Ectodermal cell (in vitro differentiated cells): ENCODE results near the gene SCMH1.

Experiments used
- H3K27ac ChIP-seq: 2 replicates; pipeline ENCODE4 v1.7.0; 2013; ENCODE audit warnings: mild to moderate bottlenecking, low read depth, low read length; ENCODE audit not compliant: insufficient read depth, poor library complexity, severe bottlenecking
- H3K27me3 ChIP-seq: 2 replicates; pipeline ENCODE4 v1.7.0; 2013; ENCODE audit warnings: mild to moderate bottlenecking, low read length; ENCODE audit not compliant: insufficient read depth, control insufficient read depth, poor library complexity, severe bottlenecking
- H3K36me3 ChIP-seq: one replicate; pipeline ENCODE4 v1.7.0; 2013; ENCODE audit warnings: low read length; ENCODE audit not compliant: control insufficient read depth, insufficient read depth
- H3K4me1 ChIP-seq: one replicate; pipeline ENCODE4 v1.7.0; 2013; ENCODE audit warnings: low read length; ENCODE audit not compliant: control insufficient read depth, insufficient read depth
- H3K4me3 ChIP-seq: 2 replicates; pipeline ENCODE4 v1.7.0; 2013; ENCODE audit warnings: low read depth, low read length, control low read depth; ENCODE audit not compliant: insufficient read depth
- H3K9me3 ChIP-seq: 2 replicates; pipeline ENCODE4 v1.7.0; 2013; ENCODE audit warnings: mild to moderate bottlenecking, low read length, moderate library complexity; ENCODE audit not compliant: control insufficient read depth
- WGBS, 2 experiments: methylation state at CpG; one replicate each; pipeline ENCODE4 v1.1.7; 2013; ENCODE audit warnings: missing lambda C conversion rate in 2 of 2; 5-methylcytosine and 5-hydroxymethylcytosine counted together

The SCMH1 gene

DNA sequence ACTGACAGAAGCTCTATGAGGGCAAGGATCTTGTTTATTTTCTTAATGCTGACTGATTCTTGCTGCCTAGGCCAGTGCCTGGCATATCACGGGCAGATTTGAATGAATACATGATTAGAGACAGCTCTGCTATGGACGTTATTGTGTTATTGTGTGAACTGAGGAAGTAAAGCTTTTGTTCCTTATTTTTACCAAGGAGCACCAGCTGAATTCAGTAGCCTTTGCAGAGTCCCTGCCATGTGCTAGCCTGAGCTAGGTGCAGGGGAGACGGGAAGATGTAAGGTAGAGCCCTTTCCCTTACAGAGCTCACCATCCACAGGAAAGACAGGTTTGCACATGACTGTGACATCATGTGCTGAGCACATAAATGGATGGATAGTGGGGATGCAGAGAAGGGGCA is 36.0 kb upstream of the SCMH1 start:
- H3K36me3 ChIP-seq, result no peaks in the 10 kb centered on the region
- H3K27me3 ChIP-seq, result no peaks in the 10 kb centered on the region
- H3K9me3 ChIP-seq, result no peaks in the 10 kb centered on the region
- 85 to 87% methylated on average over 3 of the region's 3 CpGs for WGBS, 2 experiments
- no peak overlapping the region for H3K4me3 ChIP-seq
- H3K27ac ChIP-seq, result no peak overlapping the region
- H3K4me1 ChIP-seq, result no peaks in the 10 kb centered on the region

DNA sequence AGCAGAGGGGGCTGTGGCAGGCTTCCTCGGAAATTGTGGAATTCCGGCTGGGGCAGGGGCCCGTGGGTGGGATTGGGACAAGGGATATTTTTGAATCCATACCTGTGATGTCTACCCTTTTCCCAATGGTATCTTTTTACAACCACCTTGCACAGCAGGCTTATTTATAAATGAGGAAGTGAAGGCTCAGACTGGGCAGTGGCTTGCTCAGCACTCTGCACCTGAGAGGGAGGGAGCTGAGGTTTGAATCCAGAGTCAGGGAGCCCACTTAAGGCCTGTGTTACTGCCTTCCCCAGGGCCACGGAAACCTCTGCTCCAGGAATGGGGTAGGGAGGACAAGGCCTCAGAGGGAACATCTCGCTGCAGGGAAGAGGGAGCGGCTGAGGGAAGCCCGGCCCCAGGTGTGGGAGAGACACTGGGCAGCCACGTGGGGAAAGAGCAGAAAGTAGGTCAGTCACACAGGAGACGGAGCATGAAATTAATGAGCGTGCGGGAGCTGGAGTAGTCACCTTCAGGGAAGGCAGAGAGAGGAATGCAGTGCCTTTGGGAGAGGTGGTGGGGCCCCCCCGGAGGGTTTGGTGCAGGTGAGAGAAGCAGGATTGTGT is 35.4 kb upstream of the SCMH1 start:
- WGBS, 2 experiments, result 82 to 84% methylated on average over 12 of the region's 12 CpGs
- H3K4me3 ChIP-seq, result no peak overlapping the region
- no peaks in the 10 kb centered on the region for H3K4me1 ChIP-seq
- H3K27ac ChIP-seq, result no peak overlapping the region
- H3K36me3 ChIP-seq, result no peaks in the 10 kb centered on the region
- H3K27me3 ChIP-seq, result no peaks in the 10 kb centered on the region
- H3K9me3 ChIP-seq, result no peaks in the 10 kb centered on the region

DNA sequence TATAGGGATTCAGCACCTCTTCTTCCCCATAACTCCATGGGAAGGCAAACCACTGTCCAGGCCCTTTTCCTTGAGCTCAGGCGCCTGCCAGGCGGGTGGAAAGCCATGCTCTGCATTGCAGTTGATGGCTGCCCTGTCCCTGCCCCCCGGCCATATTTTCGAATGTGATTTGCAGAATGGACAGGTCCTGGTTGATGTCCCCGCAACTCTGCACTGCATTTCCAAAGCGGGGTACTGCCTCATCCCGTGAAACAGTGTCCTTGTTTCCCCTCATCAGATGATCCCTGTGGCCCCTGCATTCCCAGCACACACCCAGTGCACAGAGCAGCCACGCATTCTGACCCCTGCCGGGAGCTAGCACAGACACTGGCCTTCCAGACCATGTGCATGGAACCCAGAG is 33.7 kb upstream of the SCMH1 start:
- H3K36me3 ChIP-seq, result no peaks in the 10 kb centered on the region
- no peak overlapping the region for H3K27ac ChIP-seq
- no peaks in the 10 kb centered on the region for H3K27me3 ChIP-seq
- no peaks in the 10 kb centered on the region for H3K4me1 ChIP-seq
- WGBS, 2 experiments, result 91 to 94% methylated on average over 9 of the region's 9 CpGs
- no peak overlapping the region for H3K4me3 ChIP-seq
- no peaks in the 10 kb centered on the region for H3K9me3 ChIP-seq

DNA sequence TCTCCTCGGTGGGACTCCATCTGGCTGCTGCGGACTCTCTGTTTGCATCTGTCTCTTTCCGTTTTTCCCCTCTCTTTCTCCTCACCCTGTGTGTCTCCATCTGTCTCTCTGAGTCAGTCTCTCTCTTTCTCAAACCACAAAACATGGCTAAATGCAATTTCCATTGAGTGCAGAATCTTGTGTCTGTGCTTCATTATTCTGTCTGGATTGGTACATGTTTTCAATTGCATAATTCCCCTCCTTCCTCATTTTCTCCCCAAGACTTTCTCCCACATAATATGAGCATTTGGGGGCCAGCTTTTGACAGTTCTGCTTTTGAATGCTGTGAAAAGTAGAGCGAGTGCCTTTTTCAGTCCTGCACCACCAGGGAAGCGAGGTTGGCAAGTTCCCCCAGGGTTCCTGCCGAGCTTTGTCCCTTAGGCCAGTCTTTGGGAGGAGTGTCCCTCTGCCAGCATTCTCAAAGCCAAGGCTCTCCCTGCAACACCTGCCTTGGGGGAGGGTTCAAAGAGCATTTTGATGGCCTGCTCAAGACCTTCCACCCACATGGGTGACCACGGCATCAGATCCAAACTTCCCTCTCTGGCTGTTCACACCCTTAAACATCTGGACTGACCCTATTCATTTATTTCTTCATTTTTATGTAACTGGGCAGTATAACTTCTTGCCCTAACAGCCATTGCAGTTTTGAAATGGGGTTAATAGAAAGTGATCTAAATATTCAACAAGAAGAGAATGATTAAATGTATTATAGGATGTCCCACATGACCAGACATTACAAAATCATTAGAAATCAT is 32.8 kb upstream of the SCMH1 start:
- WGBS, 2 experiments, result 63 to 70% methylated on average over 7 of the region's 7 CpGs
- H3K27me3 ChIP-seq, result no peaks in the 10 kb centered on the region
- no peaks in the 10 kb centered on the region for H3K9me3 ChIP-seq
- no peaks in the 10 kb centered on the region for H3K36me3 ChIP-seq
- H3K27ac ChIP-seq, result no peak overlapping the region
- H3K4me3 ChIP-seq, result no peak overlapping the region
- no peaks in the 10 kb centered on the region for H3K4me1 ChIP-seq

DNA sequence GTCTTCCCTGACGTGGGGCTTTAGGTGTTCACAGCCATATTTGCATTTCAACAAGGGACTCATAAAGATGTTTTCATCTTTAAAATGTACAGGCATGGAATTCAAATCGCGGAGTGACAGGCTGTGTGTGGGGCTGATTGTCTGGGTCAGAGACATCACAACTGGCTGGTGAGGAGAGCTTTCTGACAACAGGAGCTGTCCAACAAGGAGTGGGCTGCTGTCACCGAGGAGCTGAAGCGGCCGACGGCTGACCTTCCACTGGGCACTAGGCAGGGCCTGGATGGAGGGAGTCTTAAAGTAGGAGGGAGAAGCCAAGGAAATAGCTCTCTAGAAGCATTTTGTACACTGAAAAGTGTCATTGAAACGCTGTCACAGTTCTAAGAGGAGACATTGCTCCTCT is 30.5 kb upstream of the SCMH1 start:
- 79 to 83% methylated on average over 8 of the region's 8 CpGs for WGBS, 2 experiments
- Histone ChIP-seq H3K27me3 (no peaks in the 10 kb centered on the region), H3K36me3 (no peaks in the 10 kb centered on the region), H3K9me3 (no peaks in the 10 kb centered on the region), H3K4me1 (no peaks in the 10 kb centered on the region), H3K4me3 (no peak overlapping the region), H3K27ac (no peak overlapping the region)

DNA sequence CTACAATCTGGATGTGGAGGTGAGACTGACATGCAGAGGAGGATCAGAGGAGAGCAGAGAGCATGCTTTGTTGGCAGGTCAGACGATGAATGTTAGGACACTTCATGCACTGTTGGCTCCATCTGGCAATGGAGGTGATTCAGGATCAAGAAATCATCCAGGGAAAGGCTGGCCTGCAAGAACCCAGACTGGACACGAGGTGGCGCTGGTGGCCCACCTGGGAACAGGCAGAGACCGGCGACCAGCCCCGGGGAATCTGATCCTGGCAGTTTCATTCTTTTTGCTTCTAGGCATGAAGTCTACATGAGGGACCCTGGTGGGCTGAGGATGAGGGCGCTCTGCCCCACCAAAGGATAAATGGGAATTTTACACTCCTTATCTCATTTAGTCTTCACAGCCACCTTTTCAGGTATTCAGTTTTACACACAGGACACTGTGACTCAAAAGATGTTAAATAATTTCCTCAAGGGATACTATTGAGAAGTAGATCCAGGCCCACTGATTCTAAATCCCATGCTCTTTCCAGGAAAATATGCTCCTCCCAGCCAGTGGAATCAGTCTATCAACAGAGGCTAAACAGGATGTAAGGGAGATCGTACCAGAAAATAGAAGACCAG is 26.2 kb upstream of the SCMH1 start:
- WGBS, 2 experiments, result 15 to 18% methylated on average over 8 of the region's 8 CpGs
- no peaks in the 10 kb centered on the region for H3K36me3 ChIP-seq
- H3K4me3 ChIP-seq, result no peak overlapping the region
- H3K27me3 ChIP-seq, result no peaks in the 10 kb centered on the region
- no peak overlapping the region for H3K27ac ChIP-seq
- H3K9me3 ChIP-seq, result no peaks in the 10 kb centered on the region
- H3K4me1 ChIP-seq, result no peaks in the 10 kb centered on the region

DNA sequence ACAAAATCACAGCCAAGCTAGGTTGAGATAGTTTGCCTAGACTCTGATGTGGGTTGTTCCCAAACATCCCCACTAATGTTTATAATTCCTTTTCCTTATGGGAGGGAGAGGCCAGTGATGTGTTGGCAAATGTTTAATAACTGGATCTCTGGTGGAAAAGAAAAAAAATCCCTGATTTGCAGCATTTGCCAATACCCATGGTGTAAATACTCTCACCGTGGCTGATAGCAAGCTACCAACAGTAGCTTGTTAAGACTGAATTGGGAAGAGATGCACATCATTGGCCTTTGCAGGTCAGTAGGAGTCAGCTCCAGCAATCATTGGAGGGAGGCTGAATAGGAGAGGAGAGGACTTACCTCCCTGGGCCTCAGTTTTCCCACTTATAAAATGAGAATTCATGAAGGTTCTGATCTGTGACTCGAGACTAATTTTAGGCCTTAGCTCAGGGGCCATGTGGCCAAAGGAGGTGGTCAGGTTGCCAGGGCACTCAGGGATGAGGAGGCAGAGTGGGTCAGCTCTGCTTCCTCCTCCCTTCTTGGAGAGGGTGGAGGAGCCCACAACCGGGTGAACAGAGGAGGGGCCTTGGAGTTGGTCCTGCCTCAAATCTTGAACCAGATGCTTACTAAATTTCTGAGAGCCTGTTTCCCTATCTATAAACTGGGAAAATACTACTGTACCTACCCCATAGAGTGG is 20.0 kb upstream of the SCMH1 start:
- no peaks in the 10 kb centered on the region for H3K27me3 ChIP-seq
- H3K4me3 ChIP-seq, result no peak overlapping the region
- no peaks in the 10 kb centered on the region for H3K9me3 ChIP-seq
- no peaks in the 10 kb centered on the region for H3K4me1 ChIP-seq
- WGBS, 2 experiments, result 94 to 96% methylated on average over 3 of the region's 3 CpGs
- H3K27ac ChIP-seq, result no peak overlapping the region
- no peaks in the 10 kb centered on the region for H3K36me3 ChIP-seq

DNA sequence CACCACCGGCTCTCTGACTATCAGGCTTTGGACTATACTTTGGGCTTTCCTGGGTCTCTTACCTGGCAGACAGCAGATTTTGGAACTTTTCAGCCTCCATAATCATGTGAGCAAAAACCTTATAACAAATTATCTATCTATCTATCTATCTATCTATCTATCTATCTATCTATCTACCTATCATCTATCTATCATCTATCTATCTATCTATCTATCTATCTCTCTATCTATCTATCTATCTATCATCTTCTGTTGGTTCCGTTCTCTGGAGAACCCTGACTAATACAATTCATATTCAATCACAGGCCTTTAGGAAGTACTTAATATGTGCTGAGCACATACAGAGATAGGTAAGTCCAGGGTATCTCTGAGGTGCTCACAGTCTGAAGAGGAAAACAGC is 18.7 kb upstream of the SCMH1 start:
- Histone ChIP-seq H3K27me3 (no peaks in the 10 kb centered on the region), H3K36me3 (no peaks in the 10 kb centered on the region), H3K9me3 (no peaks in the 10 kb centered on the region), H3K4me3 (no peak overlapping the region), H3K4me1 (no peaks in the 10 kb centered on the region), H3K27ac (no peak overlapping the region)
- 84 to 98% methylated on average over 2 of the region's 2 CpGs for WGBS, 2 experiments

DNA sequence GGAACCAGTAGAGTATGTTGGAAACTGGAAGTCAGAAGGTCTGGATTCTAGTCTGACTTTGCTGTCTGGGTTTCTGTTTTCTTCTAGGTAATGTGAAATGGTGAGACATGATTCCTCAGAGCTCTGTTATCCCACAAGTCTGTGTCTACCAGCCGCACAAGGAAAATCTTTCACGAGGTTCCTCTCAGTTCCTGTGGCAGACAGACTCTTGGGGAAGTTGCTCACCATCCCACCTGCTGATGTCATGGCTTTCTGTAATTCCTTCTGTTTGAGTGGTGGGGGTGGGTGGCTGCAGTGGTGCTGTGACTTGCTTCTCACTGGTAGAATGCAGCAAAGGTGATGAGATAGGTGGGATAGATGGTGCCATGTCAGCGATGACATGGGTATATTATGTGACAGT is 17.1 kb upstream of the SCMH1 start:
- 92 to 96% methylated on average over 3 of the region's 3 CpGs for WGBS, 2 experiments
- H3K4me1 ChIP-seq, result no peaks in the 10 kb centered on the region
- no peak overlapping the region for H3K27ac ChIP-seq
- no peak overlapping the region for H3K4me3 ChIP-seq
- H3K9me3 ChIP-seq, result no peaks in the 10 kb centered on the region
- no peaks in the 10 kb centered on the region for H3K36me3 ChIP-seq
- no peaks in the 10 kb centered on the region for H3K27me3 ChIP-seq

DNA sequence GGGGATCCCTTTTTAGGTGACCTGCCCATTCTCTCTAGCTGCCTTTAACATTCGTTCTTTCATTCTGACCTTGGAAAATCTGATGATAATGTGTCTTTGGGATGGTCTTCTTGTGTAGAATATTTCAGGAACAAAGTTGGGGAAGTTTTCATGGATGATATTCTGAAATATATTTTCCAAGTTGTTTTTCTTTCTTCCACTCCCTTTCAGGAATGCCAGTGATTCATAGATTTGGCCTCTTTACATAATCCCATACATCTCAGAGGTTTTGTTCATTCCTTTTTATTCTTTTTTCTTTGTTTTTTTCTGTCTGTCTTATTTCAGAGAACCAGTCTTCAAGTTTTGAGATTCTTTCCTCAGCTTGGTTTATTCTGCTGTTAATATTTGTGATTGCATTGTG is 13.9 kb upstream of the SCMH1 start:
- Histone ChIP-seq H3K9me3 (no peaks in the 10 kb centered on the region), H3K4me3 (no peak overlapping the region), H3K27me3 (no peaks in the 10 kb centered on the region), H3K4me1 (no peaks in the 10 kb centered on the region), H3K36me3 (no peaks in the 10 kb centered on the region), H3K27ac (no peak overlapping the region)
- 100% methylated on average over 1 of the region's 1 CpG for WGBS, 2 experiments
